ENCODE results near the gene CCNC.

Gene CCNC

DNA sequence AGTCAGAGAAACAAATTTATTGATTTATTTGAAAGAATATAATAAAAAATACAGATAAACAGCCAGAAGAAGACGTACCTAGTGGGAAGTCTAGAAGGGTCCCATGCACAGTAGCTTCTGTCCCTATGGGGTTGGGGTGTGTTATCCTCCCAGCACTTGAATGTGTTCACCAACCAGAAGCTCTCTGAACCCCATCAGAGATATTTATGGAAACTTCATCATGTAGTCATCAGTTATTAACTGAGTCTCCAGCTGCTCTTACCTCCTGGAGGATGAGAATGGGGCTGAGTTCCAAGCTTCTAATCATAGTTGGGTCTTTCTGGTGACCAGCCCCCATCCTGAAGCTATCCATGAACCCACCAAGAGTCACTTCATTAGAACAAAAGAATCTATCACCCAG lies 37.8 kb downstream of the CCNC start:
- ATAC-seq (no peak), DNase-seq (no peak)
- no peak overlapping the region for H3K27ac Mint-ChIP-seq
- H3K9me3 Mint-ChIP-seq, result no peaks in the 10 kb centered on the region
- H3K4me3 Mint-ChIP-seq, result no peak overlapping the region
- H3K4me1 Mint-ChIP-seq, result no peaks in the 10 kb centered on the region
- no peaks in the 10 kb centered on the region for H3K27me3 Mint-ChIP-seq
- H3K36me3 Mint-ChIP-seq (ENCODE audit: low read depth), result peaks cover 12% of the 10 kb centered on the region

- no peaks in the 10 kb centered on the region for H3K9me3 Mint-ChIP-seq
- no peaks in the 10 kb centered on the region for H3K36me3 Mint-ChIP-seq (ENCODE audit: low read depth)
- no peak for DNase-seq
- peaks cover 1% of the 10 kb centered on the region for H3K27me3 Mint-ChIP-seq
- H3K4me1 Mint-ChIP-seq, result peaks cover 14% of the 10 kb centered on the region
- peak overlapping the region; percentile 94 for H3K4me3 Mint-ChIP-seq
- H3K27ac Mint-ChIP-seq, result no peak overlapping the region
- no peak for ATAC-seq
Measured at GRCh38 chr6:99522531-99522930, 45.9 kb downstream of the CCNC start.

GRCh38 chr6:99521633-99522151 lies 46.8 kb downstream of the CCNC start:
- Mint-ChIP-seq H3K4me1 (peaks cover 14% of the 10 kb centered on the region), H3K27ac (peak overlapping the region; percentile 84), H3K36me3 (ENCODE audit: low read depth) (no peaks in the 10 kb centered on the region), H3K9me3 (no peaks in the 10 kb centered on the region), H3K27me3 (peaks cover 1% of the 10 kb centered on the region), H3K4me3 (peak overlapping the region; percentile 94)
- DNase-seq (no peak), ATAC-seq (peak; percentile 26)

- no peaks in the 10 kb centered on the region for H3K9me3 Mint-ChIP-seq
- H3K36me3 Mint-ChIP-seq (ENCODE audit: low read depth), result no peaks in the 10 kb centered on the region
- peak overlapping the region; percentile 84 for H3K27ac Mint-ChIP-seq
- peaks cover 1% of the 10 kb centered on the region for H3K27me3 Mint-ChIP-seq
- peaks cover 18% of the 10 kb centered on the region for H3K4me1 Mint-ChIP-seq
- DNase-seq (peak; percentile 81), ATAC-seq (peak; percentile 93)
- peak overlapping the region; percentile 94 for H3K4me3 Mint-ChIP-seq
Measured at GRCh38 chr6:99520855-99521632, 47.4 kb downstream of the CCNC start.

GRCh38 chr6:99519446-99519845 lies 49.0 kb downstream of the CCNC start:
- H3K36me3 Mint-ChIP-seq (ENCODE audit: low read depth), result no peaks in the 10 kb centered on the region
- no peak for ATAC-seq
- peaks cover 25% of the 10 kb centered on the region for H3K4me1 Mint-ChIP-seq
- no peaks in the 10 kb centered on the region for H3K9me3 Mint-ChIP-seq
- no peak overlapping the region for H3K4me3 Mint-ChIP-seq
- no peak for DNase-seq
- peaks cover 1% of the 10 kb centered on the region for H3K27me3 Mint-ChIP-seq
- H3K27ac Mint-ChIP-seq, result no peak overlapping the region

DNA sequence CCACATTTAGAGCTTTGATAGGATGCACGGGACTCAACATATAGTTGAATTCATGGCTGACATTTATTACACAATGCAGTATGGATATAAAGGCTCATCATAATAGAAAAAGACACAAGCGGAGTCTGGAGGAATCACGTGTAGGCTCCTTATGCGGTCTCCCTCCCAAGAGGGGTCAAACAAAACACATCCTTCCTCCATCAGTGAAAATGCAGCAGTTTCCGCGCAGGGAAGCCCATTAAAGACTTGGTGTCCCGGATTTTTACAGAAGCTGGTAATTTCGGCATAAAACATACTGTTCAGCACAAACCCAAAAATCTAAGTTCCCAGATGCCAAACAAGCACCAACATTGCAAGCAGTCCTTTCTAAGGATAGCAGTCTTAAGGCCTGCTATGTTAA lies 54.4 kb downstream of the CCNC start:
- Mint-ChIP-seq H3K27me3 (no peaks in the 10 kb centered on the region), H3K4me3 (peak overlapping the region; percentile 98), H3K36me3 (ENCODE audit: low read depth) (peaks cover 9% of the 10 kb centered on the region), H3K27ac (no peak overlapping the region), H3K9me3 (no peaks in the 10 kb centered on the region), H3K4me1 (peaks cover 35% of the 10 kb centered on the region)
- ATAC-seq (no peak), DNase-seq (no peak)

GRCh38 chr6:99512033-99512432 lies 56.4 kb downstream of the CCNC start:
- no peak overlapping the region for H3K27ac Mint-ChIP-seq
- no peaks in the 10 kb centered on the region for H3K27me3 Mint-ChIP-seq
- H3K36me3 Mint-ChIP-seq (ENCODE audit: low read depth), result peaks cover 19% of the 10 kb centered on the region

DNA sequence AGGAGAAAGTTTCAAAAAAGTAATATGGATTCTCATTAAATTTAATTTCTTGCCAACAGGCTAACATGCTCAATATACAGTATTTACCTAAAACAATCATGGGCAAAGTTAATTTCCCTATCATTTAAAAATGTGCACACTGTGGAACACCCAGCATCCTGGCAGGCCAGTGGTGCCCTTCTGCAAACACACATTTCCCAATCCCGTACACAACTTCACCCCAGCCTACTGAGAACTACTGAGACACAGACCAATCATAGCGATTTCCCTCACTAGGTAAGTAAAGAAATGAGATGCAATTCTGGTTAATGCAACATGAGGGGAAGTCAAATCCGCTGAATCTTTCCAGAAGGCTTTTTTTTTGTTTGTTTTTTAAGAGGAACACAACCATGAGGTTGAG lies 60.8 kb downstream of the CCNC start:
- Mint-ChIP-seq H3K36me3 (ENCODE audit: low read depth) (peaks cover 39% of the 10 kb centered on the region), H3K4me3 (no peak overlapping the region), H3K9me3 (no peaks in the 10 kb centered on the region), H3K27me3 (no peaks in the 10 kb centered on the region), H3K27ac (no peak overlapping the region), H3K4me1 (peaks cover 7% of the 10 kb centered on the region)
- DNase-seq, result no peak
- no peak for ATAC-seq

More at GRCh38 chr6:99512033-99512432, 56.4 kb downstream of the CCNC start:
- DNase-seq (no peak), ATAC-seq (no peak)
- Mint-ChIP-seq H3K4me1 (peaks cover 35% of the 10 kb centered on the region), H3K9me3 (no peaks in the 10 kb centered on the region), H3K4me3 (no peak overlapping the region)

- Mint-ChIP-seq H3K27ac (no peak overlapping the region), H3K36me3 (ENCODE audit: low read depth) (peaks cover 44% of the 10 kb centered on the region), H3K4me3 (no peak overlapping the region), H3K27me3 (no peaks in the 10 kb centered on the region), H3K9me3 (no peaks in the 10 kb centered on the region), H3K4me1 (no peaks in the 10 kb centered on the region)
- DNase-seq (no peak), ATAC-seq (no peak)
Measured at GRCh38 chr6:99501762-99502161, 66.7 kb downstream of the CCNC start.

- ATAC-seq, result no peak
- H3K27ac Mint-ChIP-seq, result no peak overlapping the region
- H3K9me3 Mint-ChIP-seq, result no peaks in the 10 kb centered on the region
- DNase-seq, result no peak
- H3K36me3 Mint-ChIP-seq (ENCODE audit: low read depth), result peaks cover 33% of the 10 kb centered on the region
- H3K27me3 Mint-ChIP-seq, result no peaks in the 10 kb centered on the region
- no peaks in the 10 kb centered on the region for H3K4me1 Mint-ChIP-seq
- H3K4me3 Mint-ChIP-seq, result no peak overlapping the region
Measured at GRCh38 chr6:99498421-99498820, 70.0 kb downstream of the CCNC start.

DNA sequence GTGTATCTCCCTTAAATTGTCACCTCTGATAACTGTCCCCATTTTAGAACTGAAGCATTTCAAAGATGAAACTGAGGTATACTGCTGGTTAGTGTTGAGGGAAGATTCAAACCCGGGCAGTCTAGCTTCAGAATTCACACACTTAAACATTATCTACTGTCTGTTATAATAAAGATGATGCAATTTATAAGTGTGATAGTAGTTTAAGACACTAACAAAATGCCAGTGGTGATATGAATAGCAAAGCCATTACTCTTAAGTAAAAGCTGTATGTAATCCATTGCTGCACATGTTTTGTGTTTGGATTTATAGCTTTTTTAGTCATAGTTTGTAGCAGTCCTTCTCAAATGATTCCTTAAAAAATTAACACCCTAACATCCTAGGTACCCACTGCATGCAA lies 73.0 kb downstream of the CCNC start:
- no peaks in the 10 kb centered on the region for H3K27me3 Mint-ChIP-seq
- H3K9me3 Mint-ChIP-seq, result no peaks in the 10 kb centered on the region
- H3K27ac Mint-ChIP-seq, result no peak overlapping the region
- ATAC-seq, result no peak
- peaks cover 17% of the 10 kb centered on the region for H3K36me3 Mint-ChIP-seq (ENCODE audit: low read depth)
- peaks cover 7% of the 10 kb centered on the region for H3K4me1 Mint-ChIP-seq
- H3K4me3 Mint-ChIP-seq, result no peak overlapping the region
- DNase-seq, result no peak
